DMS53 (cell line): ENCODE data around the gene LHPP.
"Not testable (repeated sequence)": the region's sequence is repeated elsewhere in the genome, so short reads cannot be mapped to it uniquely, and the experiment has no call there.

Experiments
- DNase-seq: peaks from one replicate; lab custom pipeline; 2025; lab: John Stamatoyannopoulos, UW

LHPP gene, protein sequence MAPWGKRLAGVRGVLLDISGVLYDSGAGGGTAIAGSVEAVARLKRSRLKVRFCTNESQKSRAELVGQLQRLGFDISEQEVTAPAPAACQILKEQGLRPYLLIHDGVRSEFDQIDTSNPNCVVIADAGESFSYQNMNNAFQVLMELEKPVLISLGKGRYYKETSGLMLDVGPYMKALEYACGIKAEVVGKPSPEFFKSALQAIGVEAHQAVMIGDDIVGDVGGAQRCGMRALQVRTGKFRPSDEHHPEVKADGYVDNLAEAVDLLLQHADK

DNA sequence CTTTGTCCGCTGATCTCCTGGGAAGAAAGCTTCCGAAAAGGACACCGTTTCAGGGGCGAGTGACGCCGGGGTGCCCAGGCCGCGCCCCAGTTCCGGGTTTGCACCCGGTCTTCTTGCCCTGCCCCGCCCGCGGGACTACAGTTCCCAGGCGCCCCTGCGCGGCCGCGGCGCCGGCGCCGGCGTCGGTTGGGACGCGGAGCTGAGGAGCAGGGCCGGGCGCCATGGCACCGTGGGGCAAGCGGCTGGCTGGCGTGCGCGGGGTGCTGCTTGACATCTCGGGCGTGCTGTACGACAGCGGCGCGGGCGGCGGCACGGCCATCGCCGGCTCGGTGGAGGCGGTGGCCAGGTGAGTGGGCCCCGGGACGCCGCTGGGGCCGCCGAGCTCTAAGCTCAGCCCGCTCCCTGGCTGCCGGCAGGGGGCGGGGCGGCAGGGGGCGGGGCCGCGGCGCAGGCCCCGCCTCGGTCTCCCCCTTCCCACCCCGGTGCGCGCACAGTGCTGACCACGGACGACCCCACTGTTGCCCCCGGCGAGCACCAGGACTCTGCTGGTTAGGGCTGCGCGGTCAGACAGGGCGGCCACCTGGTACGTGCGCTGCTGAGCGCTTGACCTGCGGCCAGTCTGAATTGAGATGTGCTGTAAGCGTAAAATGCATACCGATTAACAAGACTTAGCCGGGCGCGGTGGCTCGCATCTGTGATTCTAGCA is at the start of gene LHPP:
Gene LHPP (plus strand): TSS at position 182 of the 706 bp plus-strand sequence. CDS start 40 bp downstream, at position 222.
- DNase-seq, result peak; percentile 94

DNA sequence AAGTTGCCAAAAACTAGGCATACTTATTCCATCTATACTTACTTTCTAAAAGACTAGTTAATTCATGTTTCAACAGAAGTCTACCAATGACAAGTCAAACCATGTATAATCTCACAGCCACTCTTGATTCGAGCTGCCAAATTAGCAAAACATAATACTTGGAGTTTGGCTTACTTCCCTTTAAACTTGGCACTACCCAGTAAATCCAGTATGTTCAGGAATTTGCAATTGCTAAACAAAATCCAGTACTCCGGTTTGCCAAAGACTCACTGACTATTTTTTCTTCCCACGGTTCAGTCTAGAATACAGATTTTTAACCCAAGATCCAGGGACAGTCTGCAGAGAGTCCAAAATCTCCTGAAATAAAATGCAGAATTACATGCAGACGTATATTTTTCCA is 47.5 kb upstream of the LHPP start:
- DNase-seq, result no peak

DNA sequence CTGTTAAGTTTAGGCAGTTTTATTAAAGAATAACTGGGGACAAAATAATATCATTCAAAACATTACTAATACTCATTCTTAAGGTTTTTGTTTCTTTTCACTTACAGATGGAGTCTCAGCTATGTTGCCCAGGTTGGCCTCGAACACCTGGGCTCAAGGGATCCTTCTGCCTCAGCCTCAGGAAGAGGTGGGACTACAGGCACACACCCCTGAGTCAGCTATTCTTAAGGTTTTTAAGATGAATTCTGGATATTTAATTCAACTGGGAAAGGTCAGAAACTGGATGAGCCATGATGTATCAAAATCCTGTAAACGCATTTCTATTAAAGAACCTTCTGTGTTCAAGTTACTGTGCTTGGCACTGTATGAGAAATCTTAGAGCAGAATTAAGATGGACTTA is 46.4 kb upstream of the LHPP start:
- no peak for DNase-seq

DNA sequence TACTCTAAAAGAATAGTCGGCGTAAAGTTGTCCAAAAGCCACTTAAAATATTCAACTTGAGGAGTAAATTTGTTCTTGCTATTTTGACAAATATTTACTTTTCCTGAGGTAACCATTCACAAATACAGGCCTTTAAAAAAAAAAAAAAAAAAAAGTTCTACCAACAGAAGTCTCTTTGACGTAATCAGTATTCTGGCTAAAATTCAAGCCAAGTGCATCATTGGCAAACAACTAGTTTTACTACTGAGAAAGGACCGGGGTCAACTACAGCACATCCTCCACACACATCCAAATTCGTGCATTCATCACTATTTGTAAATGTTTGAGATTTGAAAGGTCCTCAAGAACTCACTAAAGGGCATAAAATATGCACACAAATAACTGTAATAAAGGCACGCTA is 44.9 kb upstream of the LHPP start:
- peak; percentile 64 for DNase-seq

DNA sequence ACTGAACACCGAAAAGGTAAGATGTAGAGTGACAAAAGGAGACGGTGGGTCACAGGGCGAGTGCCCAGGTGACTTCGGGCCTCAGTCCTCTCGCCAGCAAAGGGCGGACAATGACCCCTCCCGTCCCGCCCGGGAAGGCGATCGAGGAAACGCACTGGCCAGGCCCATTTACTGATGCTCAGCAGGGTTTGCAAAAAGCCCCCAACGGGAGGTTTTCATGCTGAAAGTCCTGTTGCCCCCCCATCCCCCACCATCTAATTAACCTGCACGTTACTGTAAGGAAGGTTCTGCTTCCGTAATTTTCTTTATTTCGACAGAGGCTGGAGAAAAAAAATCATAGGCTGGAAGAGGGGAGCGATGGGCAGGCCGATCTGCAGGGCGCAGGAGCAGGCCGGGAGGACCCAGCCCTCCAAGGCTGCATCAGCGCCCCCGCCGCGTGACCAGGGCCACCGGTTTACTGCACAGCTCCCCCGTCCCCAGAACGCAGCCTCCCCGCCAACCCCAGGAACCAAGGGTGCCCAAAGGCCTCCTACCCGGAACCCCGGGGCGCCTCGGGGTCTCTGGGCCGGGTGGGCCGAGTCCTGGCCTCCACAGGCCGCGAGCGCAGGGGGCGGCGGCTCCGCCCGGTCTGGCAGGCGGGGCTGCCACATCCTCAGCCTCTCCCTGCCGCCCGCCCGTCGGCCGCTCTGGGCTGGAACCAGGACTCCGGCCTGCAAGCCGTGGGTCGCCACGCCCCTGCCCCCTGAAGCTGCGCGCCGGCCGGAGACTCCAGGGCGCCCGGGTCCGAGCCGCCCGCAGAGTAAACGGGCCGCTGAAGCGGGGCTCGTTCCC is 43.5 kb upstream of the LHPP start:
- peak; percentile 78 for DNase-seq

DNA sequence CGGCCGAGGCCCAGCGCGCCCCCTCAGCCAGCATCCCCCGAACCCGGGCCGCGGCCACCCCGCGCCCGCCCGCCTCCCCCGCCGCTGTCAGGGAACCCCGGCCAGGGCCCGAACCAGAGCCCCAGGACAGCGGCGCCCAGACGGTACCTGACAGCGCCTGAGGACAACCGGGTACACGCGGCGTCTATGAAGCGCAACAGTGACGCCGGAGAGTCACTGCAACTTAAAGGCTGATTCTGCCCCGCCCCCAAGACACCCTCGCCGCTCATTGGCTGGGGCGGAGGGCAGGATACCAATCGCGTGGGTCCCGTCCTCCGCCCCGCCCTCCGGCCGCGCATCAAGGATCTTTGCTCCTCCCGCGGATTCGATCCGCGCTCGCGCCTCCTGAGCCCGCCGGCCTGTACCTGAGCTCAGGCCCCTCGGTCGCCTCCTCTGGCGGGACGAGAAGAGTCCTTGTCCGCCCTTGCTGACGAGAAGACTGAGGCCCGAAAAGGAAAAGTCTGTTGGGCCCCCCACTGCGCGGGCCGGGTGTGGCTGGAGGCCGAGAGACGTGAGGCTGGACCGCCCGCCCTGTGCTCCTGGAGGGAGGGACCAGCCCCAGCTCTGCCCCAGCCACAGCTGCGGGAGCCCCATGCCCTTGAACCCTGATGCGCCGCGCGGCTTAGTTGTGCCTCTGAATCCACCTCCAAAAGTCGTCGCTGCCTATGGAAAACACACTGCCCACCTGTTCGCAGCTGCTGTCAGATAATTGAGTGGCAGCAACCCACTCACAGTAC is 42.7 kb upstream of the LHPP start, which contains the start of gene OAT:
Gene OAT (minus strand): TSS at position 198 of the 776 bp plus-strand sequence. CDS start 6,752 bp downstream, outside the sequence.
- peak; percentile 99 for DNase-seq

DNA sequence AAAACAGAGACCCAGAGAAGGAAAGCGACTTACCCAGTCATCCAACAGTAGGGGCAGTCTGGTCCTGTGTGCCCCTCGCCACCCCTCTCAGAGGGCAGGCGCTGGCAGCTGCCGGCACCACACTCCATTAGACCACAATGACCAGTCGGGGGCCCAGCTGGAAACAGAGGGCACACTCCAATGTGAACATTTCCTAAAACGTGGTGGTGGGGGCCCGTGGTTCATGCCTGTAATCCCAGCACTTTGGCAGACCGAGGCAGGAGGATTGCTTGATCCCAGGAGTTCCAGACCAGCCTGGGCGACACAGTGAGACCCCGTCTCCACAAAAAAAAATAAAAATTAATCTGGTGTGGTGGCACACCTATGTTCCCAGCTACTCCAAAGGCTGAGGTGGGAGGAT is 42.0 kb upstream of the LHPP start:
- DNase-seq, result no peak

DNA sequence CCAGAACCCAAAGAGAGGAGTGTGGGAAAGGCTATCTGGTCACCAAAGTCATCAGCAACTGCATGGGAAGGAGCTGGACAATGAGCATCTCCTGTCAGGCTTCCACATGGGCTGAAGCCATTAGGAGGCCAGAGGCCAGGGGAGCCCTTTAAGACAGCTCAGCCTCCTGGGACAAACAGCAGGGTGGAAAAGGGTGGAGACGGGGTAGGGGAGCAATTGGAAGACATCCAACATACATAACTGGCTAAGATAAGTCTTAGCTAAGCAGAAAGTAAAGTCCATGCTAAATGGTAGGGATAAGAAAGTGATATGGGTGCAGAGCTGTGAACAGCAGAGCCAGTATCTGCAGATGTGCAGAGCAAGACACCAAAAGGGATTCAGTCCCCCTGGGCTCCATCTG is 41.4 kb upstream of the LHPP start:
- no peak for DNase-seq

DNA sequence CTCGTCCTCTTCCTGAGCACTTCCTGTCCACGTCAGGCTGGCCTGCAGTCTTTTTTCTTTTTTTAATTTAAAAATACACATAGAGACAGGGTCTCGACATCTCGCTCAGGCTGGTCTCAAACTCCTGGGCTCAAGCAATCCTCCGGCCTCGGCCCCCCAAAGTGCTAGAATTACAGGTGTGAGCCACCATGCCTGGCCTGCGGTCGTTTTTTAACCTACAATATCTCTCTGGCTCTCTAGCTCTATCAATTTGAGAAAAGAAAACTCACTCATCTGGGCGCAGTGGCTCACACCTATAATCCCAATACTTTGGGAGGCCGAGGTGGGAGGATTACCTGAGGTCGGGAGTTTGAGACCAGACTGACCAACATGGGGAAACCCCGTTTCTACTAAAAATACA is 38.9 kb upstream of the LHPP start:
- no peak for DNase-seq

DNA sequence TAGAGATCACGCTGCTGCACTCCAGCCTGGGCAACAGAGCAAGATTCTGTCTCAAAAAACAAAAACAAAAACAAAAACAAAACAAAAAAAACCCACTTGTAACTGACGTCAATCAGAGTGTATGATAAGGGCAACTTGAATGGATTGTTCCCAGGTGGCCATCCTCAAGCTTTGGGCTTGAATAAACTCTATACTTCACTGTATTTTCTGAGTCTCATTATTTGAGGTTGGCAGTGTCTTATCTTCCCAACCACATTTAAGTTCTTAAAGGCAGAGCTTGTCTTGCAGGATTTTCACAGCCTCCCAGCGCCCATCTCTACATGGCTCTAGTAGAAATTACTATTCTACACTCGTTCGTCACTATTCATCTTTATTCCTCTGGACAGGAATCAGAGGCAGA is 37.8 kb upstream of the LHPP start:
- DNase-seq, result no peak

DNA sequence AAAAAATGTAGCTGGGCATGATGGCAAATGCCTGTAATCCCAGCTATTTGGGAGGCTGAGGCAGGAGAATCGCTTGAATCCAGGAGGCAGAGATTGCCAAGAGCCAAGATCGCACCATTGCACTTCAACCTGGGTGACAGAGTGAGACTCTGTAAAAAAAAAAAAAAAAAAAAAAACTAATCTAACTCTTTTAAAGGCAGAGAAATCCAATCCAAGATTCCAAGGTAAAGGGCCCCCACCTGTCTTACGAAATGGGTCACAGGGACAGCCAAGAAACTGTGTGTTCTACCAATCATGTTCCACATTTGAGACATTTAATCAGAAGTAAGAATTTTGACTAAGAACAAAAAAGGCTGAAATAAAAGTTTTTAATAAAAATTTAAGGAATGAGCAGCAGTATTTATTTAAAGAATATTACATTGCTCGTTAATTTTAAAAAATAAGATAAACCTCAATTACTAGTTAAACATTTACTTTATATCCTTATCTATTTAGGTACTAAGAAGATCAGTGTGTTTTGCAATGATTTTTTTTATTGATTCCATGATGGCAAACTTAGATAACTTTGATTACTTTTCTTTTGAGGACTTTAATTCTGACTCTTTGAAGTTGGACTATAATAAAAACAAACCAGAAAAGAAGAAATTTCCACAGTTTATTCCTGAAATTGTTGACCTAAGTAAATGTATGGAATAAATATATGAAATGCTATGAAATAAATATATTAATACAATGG is 36.2 kb upstream of the LHPP start:
- DNase-seq, result no peak

DNA sequence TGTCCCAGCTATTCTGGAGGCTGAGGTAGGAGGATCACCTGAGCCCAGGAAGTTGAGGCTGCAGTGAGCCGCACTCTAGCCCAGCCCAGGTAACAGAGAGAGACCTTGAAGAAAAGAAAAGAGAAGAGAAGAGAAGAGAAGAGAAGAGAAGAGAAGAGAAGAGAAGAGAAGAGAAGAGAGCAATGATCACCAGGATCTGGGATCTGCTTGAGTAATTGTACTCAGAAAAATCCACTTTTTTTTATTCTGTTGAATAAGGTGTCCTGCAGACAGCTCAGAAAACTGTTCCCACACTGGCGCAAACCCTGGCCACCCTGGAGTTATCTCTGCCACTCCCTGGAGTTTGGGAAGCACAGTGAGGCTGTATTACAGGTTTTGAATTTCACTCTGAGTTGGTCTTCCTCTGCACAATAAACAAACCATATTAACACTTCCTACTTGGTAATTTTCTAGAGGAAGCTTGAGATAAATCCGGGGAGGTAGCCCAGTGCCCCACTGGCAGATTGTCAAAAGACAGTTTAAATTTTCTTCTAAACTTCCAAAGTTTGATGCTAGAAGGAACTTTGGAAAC is 33.3 kb upstream of the LHPP start:
- no peak for DNase-seq

DNA sequence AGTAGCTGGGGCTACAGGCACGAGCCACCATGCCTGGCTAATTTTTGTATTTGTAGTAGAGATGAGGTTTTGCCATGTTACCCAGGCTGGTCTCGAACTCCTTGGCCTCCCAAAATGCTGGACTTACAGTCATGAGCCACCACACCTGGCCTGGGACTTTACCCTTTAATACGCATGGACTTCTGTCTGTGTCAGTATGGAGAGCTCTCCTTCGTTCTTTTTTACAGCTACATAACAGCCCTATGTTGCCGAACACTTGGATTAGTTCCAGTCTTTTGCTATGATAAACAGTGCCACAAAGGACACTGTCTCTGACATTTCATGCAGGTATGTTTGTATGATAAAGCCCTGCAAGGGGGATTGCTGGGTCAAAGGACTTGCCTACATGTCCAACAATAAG is 32.0 kb upstream of the LHPP start:
- DNase-seq, result no peak

DNA sequence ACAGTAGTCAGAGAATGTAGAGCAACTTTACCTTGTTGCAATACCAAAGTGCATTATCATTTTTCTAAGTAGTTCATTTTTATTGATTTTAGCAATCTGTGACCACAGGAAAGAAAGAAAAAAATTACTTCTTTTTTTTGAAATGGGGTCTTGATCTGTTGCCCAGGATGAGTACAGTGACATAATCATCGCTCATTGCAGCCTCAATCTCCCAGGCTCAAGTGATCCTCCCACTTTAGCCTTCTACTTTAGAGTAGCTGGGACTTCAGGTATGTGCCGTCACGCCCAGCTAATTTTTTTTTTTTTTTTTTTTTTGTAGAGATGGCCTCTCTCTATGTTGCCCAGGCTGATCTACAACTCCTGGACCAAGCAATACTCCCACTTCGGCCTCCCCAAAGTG is 31.5 kb upstream of the LHPP start:
- no peak for DNase-seq

DNA sequence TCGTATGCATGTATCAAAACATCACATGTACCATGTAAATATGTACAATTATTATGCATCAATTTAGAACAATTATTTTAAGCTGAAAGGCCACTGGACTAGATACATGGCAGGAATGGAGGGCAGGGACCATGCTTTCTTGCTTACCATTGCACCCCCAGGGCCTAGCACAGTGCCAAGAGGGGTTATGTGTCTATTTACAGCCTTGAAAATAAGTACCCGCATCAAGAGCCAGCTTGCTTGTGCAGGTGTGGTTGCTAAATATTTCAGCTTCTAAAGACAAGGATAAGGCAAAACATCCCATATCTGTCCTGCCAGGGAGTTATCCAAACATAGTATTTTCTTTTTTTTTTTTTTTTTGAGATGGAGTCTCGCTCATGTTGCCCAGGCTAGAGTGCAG is 28.2 kb upstream of the LHPP start:
- DNase-seq, result no peak

DNA sequence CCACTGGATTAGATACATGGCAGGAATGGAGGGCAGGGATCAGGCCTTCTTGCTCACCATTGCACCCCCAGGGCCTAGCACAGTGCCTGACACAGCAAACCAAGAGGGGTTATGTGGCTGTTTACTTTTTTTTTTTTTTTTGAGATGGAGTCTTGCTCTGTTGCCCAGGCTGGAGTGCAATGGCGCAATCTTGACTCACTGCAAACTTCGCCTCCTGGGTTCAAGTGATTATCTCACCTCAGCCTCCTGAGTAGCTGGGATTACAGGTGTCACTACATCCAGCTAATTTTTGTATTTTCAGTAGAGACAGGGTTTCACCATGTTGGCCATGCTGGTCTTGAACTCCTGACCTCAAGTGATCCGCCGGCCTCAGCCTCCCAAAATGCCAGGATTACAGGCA is 25.9 kb upstream of the LHPP start:
- not testable (repeated sequence) for DNase-seq

DNA sequence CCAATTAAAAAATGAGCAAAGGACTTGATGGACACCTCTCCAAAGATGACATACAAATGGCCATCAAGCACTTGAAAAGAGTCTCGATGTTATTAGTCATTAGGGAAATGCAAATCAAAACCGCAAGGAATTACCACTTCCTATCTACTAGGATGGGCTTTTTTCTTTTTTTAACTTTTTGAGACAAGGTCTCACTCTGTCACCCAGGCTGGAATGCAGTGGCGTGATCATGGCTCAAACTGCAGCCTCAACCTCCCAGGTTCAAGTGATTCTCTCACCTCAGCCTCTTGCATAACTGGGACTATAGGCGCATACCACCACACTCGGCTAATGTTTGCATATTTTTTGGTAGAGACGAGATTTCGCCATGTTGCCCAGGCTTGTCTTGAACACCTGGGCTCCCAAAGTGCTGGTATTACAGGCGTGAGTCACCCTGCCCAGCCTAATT is 25.4 kb upstream of the LHPP start:
- no peak for DNase-seq

DNA sequence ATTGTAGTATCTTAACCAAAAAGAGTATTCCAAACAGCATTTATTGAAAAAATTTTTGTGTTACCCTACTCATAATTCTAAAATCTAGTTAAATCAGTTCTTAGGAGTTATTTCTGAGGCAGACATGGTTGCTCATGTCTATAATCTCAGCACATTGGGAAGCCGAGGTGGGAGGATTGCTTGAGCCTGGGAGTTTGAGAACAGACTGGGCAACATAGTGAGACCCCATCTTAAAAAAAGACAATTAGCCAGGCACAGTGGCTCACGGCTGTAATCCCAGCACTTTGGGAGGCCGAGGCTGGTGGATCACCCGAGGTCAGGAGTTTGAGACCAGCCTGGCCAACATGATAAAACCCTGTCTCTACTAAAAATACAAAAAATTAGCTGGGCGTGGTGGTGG is 19.9 kb upstream of the LHPP start:
- not testable (repeated sequence) for DNase-seq

DNA sequence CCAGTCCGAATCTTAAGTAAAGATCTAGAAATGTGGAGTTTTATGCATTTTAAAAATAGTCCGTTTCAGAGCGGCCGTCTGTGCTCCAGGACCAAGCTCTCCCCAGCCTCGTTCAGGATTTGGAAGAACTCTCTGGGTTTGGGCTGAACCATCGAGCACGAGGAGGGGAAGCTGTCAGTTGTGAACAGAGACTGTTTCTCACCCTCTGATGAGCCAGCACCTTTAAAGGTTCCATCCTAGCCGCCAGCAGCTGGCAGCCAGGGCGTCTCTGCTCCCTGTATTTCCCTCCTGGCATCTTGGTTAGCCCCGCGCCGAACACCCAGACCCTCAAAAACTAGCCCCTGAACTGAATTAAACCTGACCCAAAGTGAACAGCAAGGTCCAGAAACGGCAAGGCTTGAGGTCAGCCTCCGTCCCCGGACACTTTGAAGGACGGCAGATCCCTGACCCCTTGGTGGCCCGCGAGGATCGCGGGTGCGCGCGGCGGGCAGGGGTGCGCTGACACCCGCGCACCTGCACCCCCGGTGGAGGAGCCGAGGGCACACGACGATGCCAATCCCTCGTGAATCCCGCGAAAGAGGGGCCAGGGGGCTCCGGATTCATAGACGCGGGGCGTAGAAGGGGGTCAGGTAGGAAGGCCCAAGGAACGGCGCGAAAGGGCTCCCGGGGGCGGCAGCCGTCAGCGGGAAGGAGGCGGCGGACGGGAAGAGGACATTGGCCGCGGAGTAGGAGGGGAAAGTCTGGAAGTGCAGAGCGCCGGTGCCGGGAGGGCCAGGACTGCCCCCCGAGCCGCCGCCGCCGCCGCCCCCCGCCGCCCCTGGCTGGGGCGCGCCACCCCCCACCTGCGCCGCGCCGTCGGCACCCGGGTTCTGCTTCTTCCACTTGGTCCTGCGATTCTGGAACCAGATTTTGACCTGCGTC is 14.5 kb upstream of the LHPP start:
- DNase-seq, result peak; percentile 48
